NCI-H1436 treated with DMSO at 0.1 percent for 48 hours (cell line): ENCODE results near the gene AMN1.
"Not testable (repeated sequence)": the region's sequence is repeated elsewhere in the genome, so short reads cannot be mapped to it uniquely, and the experiment has no call there.

Experiments used
- DNase-seq: peaks from one replicate; lab custom pipeline; 2025; lab: John Stamatoyannopoulos, UW

Gene AMN1

DNA sequence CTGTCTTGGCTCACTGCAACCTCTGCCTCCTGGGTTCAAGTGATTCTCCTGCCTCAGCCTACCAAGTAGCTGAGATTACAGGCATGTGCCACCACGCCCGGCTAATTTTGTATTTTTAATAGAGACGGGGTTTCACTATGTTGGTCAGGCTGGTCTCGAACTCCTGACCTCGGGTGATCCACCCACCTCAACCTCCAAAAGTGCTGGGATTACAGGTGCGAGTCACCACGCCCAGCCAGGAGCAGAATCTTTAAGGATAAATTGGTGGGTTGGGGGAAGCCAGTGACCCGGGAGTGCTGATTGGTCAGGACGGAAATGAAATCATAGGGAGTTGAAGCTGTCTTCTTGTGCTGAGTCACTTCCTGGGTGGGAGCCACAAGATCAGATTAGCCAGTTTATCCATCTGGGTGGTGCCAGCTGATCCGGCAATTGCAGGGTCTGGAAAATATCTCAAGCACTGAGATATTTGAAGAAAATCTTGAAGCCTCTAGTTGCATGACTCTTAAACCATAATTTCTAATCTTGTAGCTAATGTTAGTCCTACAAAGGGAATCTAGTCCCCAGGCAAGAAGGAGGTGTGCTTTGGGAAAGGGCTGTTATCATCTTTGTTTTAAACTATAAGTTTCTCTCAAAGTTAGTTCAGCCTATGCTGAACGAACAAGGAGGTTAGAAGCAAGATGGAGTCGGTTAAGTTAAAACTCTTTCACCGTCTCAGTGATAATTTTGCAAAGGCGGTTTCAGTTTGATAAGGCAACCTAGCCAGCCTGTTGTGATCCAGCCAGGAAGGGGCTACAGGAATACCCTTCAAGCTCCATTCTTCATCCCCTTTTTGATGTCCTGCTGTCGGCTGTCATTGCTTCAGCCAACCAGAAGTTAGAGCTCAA is 5.0 kb upstream of the AMN1 start:
- DNase-seq, result not testable (repeated sequence)

- no peak for DNase-seq
Measured at GRCh38 chr12:31732926-31733548, 4.2 kb upstream of the AMN1 start.

- not testable (repeated sequence) for DNase-seq
Measured at GRCh38 chr12:31731203-31731602, 2.4 kb upstream of the AMN1 start.

- no peak for DNase-seq
Measured at GRCh38 chr12:31729705-31730104, 884 bp upstream of the AMN1 start.

DNA sequence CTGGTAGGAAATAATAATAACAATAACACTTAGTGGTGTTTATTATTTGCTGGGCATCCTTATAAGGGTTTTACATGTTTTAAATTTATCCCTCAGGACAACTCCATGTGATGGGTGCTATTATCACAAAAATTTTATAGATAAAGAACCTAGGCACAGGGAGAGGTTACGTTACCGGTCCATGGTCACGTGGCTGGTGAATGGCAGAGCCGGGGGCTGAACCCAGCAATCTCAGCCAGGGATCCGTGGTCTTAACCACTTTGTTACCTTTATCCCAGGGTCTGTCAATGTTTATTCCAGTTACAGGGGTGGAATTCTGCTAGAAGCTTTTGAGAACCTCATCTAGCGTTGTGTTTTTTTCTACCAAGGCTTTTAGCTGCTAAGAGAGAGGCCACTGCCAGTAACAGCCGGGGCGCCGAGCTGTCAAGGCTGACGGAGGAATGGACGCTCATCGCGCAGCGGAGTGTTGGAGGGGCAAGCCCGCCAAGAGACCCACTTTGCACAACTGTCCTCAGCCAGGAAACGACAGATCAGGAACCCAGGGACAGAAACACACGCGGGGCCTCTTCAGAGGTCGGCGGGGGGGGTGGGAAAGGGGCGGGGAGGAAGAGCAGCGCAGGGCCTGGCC is 418 bp downstream of the AMN1 start:
- DNase-seq, result no peak

DNA sequence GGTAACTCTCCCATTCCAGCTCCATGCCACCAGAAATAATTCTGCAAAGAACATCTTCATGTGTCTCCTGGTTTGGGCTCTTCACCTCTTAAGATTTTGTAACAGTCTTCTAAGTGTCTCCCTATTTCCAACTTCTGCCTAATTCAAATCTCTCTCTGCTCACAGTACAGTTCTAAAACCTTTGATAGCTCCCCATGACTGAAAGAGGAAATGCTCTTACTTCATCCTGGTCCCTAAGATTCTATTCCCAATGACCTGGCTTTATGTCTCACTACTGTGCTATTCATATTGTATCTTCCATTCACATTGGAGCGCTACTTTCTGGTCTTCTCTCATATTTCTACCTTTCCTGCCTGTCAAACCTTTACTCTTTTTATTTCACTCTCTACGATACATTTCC is 1.6 kb downstream of the AMN1 start:
- no peak for DNase-seq

GRCh38 chr12:31726575-31726974 is 2.2 kb downstream of the AMN1 start:
- no peak for DNase-seq

GRCh38 chr12:31724557-31724956 is 4.3 kb downstream of the AMN1 start:
- DNase-seq, result no peak

GRCh38 chr12:31722580-31722979 is 6.2 kb downstream of the AMN1 start:
- no peak for DNase-seq

DNA sequence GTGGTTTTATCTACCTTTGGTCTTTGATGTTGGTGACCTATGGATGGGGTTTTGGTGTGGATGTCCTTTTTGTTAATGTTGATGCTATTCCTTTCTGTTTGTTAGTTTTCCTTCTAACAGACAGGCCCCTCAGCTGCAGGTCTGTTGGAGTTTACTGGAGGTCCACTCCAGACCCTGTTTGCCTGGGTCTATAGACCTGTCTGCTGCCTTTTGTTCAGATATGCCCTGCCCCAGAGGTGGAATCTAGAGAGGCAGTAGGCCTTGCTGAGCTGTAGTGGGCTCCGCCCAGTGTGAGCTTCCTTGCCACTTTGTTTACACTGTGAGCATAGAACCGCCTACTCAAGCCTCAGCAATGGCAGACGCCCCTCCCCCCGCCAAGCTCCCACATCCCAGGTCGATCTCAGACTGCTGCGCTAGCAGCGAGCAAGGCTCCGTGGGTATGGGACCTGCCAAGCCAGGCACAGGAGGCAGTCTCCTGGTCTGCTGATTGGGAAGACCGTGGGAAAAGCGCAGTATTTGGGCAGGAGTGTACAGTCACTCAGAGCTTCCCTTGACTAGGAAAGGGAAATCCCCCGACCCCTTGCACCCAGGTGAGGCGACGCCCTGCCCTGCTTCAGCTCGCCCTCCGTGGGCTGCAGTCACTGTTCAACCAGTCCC is 10.2 kb downstream of the AMN1 start:
- not testable (repeated sequence) for DNase-seq

DNA sequence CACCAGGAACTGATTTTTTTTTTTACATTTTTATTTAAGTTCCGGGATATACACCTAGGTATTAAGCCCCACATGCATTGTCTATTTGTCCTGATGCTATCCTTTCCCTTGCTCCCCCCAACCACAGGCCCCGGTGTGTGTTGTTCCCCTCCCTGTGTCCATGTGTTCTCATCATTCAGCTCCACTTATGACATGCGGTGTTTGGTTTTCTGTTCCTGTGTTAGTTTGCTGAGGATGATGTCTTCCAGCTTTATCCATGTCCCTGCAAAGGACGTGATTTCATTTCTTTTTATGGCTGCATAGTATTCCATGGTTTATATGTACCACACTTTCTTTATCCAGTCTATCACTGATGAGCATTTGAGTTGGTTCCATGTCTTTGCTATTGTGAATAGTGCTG is 11.8 kb downstream of the AMN1 start:
- not testable (repeated sequence) for DNase-seq

DNA sequence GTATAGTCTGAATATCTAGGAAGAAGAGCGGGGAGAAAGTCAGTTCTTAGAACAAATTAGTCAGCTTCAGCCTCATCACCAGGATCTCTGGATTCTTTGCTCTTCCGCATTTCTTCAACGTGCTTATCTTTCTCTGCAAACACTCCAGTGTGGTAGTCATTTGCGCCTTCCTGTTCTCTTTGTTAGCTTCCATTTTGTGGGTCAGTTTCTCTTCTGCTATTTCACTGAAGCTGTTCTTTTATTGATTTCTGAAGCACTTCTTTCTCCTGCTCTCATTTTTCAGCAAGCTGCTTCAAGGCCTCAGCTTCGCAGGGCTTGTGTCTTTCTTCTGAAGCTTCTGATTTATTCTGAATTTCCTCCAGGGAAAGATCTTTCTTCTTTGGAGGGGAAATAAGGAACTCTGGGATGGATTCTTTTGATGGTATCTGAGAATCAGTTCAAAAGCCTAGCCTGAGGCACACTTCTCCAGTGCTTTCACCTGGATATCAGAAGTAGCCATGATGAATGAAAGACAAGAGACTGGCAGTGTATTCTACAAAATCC is 13.5 kb downstream of the AMN1 start:
- no peak for DNase-seq

DNA sequence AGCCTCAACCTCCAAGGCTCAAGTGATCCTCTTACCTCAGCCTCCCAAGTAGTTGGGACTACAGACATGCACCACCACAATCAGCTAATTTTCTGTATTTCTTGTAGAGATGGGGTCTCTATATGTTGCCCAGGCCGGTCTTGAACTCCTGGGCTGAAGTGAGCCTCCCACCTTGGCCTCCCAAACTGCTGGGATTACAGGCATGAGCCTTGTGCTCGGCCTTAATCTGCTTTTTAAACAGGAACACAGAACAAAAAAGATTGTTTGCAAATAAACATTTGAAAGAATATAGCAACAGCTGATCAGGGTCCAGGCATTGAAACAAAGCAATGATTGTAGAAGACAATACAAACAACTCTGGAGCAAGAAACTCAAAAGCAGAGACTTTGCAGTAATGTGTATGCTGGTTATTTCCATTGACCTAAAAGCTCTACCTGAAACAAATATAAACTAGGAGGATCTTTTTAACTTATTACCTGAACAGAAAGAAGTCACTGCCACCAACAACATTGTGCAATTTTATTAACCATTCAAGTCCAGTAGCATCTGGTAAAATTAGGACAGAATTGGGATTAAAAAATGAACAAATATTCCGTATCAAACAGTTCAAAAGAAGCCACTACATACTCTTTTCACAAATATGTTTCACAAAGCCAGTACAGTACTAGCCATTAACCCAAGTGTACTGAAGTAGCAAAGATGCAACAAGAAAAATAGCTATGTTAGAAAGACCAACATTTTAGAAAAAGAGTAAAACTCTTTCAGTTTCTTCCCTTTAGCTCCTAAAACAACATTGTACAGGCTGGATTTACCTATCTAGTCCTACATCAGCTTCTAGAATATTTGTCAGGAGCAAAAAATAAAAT is 14.2 kb downstream of the AMN1 start:
- DNase-seq, result no peak

DNA sequence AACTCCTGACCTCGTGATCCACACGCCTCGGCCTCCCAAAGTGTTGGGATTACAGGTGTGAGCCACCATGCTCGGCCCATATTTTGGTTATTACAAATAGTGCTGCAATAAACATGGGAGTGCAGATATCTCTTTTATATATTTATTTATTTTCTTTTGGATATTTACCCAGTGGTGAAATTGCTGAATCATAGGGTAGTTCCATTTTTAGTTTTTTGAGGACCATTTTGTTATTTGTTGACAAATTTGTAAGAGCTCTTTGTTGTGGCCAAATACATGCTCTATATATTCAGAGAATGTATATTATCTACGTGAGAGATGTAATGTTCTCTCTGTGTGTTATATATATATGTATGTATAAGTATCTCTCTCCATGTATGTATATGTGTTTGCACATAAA is 15.9 kb downstream of the AMN1 start:
- DNase-seq, result no peak

DNA sequence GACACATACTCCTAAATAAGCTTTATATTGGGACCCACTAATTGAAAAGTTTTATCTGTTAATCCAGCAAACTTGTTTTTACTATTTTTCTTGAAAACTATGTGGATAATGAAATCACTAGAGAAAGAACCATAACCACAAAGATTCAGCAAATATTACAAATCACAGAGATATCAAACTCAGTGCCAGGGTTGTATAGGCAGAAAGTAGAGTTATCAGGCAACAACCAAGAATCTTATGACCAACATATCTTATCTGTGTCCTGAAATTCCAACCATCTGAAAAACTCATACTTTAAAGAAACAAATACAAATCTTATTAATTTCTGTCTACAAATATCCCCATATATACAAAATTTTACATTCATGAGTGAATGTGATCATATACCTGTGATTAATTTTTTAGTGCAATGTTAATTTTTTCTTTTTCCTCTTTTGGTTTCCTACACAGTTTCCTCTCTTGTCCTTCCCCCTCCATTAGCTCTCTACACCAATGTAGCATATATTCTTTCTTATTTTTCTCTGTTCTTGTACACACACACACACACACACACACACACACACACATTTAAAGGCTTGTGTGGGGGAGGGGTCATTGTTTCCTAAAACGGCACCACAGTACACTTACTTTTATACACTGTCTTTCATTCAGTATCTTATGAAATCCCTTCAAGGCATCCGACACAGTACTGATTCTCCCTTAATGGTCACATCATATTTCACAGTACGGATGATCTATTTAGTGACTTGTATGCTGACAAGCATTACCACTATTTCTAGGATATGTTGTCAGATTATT is 18.6 kb downstream of the AMN1 start:
- DNase-seq, result no peak

DNA sequence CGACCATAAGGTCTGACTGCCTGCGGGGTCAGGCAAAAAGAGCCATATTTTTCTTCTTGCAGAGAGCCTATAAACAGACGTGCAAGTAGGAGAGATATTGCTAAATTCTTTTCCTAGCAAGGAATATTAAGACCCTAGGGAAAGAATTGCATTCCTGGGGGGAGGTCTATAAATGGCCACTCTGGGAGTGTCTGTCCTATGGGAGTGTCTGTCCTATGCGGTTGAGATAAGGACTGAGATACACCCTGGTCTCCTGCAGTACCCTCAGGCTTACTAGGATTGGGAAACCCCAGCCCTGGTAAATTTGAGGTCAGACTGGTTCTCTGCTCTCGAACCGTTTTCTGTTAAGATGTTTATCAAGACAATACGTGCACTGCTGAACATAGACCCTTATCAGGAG is 20.7 kb downstream of the AMN1 start:
- DNase-seq, result not testable (repeated sequence)

DNA sequence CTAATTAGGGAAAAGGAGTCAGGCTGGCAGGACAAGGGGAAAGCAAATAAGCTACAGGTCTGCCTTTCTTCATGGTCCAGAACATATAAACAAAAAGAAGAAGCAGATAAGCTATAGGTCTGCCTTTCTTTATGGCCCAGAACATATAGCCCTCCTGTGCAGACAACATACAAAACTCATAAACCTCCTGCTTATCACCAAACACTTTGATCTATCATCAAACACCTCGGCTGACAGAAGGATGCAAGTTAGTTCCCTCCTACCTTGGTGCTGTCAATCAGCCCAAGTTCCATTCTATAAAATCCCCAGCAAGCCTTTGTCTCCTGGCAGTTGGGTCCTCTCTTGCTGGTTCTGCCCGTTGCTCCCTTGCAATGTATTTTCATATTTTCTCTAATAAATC is 23.2 kb downstream of the AMN1 start:
- no peak for DNase-seq

- DNase-seq, result no peak
Measured at GRCh38 chr12:31702047-31702446, 26.8 kb downstream of the AMN1 start.

GRCh38 chr12:31689921-31690320 is 38.9 kb downstream of the AMN1 start:
- not testable (repeated sequence) for DNase-seq

- no peak for DNase-seq
Measured at GRCh38 chr12:31687101-31687527, 41.7 kb downstream of the AMN1 start.
